Measurements from ENCODE around the gene BICD2.
"Not testable (repeated sequence)": the region's sequence is repeated elsewhere in the genome, so short reads cannot be mapped to it uniquely, and the experiment has no call there.

The BICD2 gene

DNA sequence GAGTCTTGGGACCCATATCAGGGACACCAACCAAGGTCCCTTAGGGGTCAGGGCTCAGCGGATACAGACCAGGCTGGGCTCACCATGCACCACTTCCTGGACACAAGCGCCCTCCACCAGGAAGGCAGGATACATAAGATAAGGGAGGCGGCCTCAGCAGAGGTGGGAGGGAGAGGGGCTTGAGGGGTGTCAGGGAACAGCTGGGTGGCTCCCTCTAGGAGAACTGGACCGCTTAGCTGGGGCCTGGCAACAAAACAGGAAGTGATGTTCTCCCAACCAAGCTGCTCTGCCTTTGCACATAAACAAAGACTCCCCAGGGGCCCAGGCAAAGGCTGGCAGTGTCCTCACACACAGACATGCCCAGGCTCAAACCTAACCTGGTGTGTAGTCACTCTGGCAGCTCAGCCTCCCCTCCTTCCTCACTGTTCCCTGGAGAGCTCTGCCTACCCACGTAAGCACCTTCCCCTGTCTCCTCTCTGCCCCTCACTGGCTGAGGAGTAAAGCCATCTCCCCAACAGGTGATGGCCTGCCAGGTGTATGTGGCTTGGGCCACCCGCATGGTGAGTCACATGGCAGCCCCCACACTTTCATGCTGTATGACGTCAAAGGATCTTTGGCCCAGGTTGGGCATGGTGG is 5.8 kb upstream of the BICD2 start:
- DNase-seq (ENCODE audit: low read depth in 3 of 3) = no peak

GRCh38 chr9:92769990-92770359 is 5.3 kb upstream of the BICD2 start:
- DNase-seq (ENCODE audit: low read depth in 3 of 3) = no peak

- DNase-seq (ENCODE audit: low read depth in 3 of 3) = no peak
These were observed 4.7 kb upstream of the BICD2 start for GRCh38 chr9:92769286-92769685.

- DNase-seq (ENCODE audit: low read depth in 3 of 3) = not testable (repeated sequence)
These were observed 4.2 kb upstream of the BICD2 start for GRCh38 chr9:92768816-92769215.

GRCh38 chr9:92767066-92768054 is 2.7 kb upstream of the BICD2 start:
- DNase-seq (ENCODE audit: low read depth in 3 of 3) = no peak

DNA sequence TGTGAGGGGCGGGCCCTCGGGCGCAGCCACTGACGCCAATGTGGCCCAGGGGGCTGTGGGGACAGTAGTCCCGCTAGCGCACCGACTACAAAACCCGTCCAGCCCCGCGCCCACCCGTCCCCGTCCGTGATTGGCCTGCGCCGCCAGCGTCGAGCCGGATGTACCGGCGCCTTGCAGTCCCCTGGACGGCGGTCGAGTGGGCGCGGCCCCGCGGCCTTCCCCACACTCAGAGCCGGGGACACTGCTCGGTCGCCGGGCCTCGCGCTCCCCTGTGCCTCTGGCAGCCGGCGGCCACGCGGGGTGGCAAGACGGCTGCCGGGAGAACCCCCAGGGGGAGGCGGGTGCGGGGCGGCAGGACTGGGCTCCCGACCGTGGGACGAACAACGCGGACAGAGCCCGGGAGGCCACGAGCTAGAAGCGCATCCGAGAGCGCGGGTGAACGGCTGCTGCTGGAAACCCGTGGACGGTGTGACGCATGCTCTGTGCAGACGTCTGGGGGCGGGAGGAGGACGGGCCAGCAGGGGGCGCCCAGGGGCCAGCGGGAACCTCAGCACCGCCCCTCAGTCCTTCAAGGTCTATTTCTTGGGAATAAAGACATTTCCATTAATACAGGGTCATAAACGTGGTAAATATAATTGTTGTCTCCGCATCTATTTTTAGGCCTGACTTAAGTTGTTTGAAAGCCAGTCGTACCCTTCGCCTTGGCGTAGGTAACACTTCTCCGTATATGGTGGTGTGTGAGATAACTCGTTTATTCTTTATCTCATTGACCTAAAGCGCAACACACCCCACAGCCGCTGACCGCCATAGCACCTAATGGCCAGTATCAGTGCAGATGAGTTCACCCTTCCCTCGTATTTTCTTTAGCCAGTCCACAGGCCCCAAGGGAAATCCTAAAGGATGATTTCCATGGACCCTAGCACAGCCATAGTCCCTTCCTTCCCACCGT is 629 bp upstream of the BICD2 start:
- DNase-seq (ENCODE audit: low read depth in 3 of 3) = peak; percentile 93 to 97 (median 93)

- DNase-seq (ENCODE audit: low read depth in 3 of 3) = no peak
These were observed 782 bp downstream of the BICD2 start for GRCh38 chr9:92763721-92764380.

GRCh38 chr9:92762781-92763708 is 1.6 kb downstream of the BICD2 start:
- DNase-seq (ENCODE audit: low read depth in 3 of 3) = no peak

GRCh38 chr9:92762196-92762595 is 2.4 kb downstream of the BICD2 start:
- DNase-seq (ENCODE audit: low read depth in 3 of 3) = no peak

DNA sequence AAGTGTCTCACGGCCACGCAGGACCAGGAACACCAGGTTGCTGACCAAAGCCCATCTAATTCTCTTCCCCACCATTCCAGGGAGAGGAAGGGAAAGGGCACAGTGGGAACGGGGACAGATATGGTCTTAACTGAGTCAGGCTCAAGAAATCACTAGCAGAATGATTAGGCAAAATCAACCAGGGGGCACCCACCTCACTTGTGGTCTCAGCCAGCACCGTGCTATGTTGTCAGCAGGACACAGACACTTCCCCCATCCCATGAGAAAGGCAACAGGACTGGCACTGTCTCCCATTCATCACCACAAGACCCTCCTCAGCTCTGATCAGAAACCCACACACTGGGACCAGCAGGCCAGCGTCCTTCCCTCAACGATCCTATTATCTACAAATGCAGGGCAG is 2.9 kb downstream of the BICD2 start:
- no peak for DNase-seq (ENCODE audit: low read depth in 3 of 3)

GRCh38 chr9:92760494-92760893 is 4.1 kb downstream of the BICD2 start:
- no peak for DNase-seq (ENCODE audit: low read depth in 3 of 3)

DNA sequence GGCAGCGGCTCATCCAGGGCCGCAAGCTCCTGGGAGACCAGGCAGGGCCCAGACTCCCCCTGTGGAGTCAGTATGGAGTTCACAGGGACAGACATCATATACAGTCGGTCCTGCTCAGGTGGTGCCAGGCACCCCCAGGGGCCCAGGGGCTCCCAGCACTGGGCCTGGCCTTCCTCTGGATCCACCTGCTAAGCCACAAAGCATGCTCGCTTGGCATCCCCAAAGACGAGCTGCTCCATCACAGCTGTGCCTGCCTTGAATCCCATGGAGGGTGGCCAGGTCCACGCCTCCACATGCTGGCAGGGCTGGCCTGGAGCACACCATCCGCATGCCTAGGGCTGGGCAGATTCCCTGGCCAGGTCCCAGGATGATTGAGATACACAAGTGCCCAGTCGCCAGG is 4.6 kb downstream of the BICD2 start:
- DNase-seq (ENCODE audit: low read depth in 3 of 3) = no peak

- no peak for DNase-seq (ENCODE audit: low read depth in 3 of 3)
These were observed 5.2 kb downstream of the BICD2 start for GRCh38 chr9:92759446-92759845.

GRCh38 chr9:92756792-92757191 is 7.8 kb downstream of the BICD2 start:
- no peak for DNase-seq (ENCODE audit: low read depth in 3 of 3)

DNA sequence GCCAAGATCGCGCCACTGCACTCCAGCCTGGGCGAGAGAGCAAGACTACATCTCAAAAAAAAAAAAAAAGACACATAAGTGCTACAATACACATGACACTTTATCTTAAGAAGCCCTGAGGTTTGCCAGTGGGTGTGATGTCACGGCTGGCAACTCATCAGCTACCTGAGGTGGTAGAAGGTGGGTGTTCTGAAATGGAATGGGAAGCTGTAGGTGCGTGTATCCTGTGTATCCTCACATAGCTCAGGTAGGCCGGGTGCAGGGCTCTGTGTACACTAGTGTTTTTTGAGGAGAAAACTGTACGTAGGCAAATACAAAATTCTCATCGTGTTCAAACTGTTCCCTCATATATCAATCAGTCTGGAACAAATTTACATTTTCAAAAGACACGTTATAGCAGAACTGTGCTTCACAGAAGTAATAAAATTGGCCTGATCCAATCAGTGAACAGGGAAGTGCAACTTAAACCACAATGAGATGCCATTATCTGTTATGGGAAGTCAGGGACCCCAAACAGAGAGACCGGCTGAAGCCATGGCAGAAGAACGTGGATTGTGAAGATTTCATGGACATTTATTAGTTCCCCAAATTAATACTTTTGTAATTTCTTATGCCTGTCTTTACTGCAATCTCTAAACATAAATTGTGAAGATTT is 10.4 kb downstream of the BICD2 start:
- DNase-seq (ENCODE audit: low read depth in 3 of 3) = no peak

DNA sequence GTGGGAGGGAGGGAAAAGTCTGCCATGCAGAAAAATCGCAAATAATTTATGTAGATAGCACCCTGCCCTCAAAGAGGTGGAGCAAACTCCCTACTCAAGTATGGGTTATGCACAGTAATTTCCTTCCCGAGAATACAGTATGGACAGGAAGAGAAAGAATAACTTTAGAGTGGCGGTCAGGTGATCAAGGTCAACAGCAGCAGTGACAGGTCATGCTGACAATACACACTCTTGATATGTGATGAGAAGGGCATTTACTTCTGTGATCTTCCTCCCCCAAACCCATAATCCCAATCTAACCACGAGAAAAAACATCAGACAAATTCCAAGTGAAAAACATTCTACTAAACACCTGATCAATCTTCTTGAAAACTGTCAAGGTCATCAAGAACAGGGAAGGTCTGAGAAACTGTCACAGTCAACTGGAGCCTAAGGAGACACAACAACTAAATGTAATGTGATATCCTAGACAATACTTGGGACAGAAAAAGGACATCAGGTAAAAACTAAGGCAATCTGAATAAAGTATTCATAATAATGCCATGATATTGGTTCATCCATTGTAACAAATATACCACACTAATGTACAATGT is 11.7 kb downstream of the BICD2 start:
- DNase-seq (ENCODE audit: low read depth in 3 of 3) = no peak

- DNase-seq (ENCODE audit: low read depth in 3 of 3) = no peak
These were observed 14.7 kb downstream of the BICD2 start for GRCh38 chr9:92749934-92750315.

DNA sequence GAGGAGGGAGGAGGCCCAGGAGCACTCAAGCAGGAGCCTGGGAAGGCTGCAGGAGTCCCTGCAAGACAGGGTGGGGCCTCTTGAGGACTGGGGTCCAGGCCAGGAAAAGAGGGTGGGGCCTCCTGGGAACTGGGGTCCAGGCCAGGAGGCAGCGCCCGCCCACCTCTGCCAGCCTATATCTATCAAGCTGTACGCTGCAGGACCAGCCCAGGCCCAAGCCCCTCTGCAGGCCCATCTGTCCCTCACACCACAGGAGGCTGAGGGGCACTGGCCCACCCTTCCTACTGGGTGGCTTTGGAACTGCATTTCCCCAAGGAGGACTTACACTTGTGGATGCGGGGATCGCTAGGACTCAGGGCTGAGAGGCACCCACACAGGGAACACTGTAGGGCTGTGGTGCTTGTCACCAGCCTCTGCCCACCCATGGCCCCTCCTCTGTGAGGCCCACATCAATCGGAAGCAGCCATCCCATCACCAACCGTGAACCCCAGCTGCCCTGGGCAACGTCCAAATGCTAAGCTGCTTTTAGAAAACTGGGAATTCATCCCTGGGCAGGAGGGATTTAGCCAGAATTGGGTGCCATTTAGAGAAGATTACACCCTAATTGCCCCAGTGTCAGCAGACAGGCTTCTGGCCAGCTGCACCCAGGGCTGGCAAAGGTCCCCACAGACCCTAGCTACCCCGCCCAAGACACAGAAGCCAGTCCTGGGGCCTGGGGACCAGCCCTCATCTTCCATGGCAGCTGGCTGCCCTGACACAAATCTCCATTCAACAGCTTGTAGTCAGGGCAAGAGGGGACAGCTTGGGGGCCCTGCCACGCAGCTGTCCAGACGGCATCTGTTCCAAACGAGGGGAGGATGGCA is 15.3 kb downstream of the BICD2 start:
- DNase-seq (ENCODE audit: low read depth in 3 of 3) = no peak

DNA sequence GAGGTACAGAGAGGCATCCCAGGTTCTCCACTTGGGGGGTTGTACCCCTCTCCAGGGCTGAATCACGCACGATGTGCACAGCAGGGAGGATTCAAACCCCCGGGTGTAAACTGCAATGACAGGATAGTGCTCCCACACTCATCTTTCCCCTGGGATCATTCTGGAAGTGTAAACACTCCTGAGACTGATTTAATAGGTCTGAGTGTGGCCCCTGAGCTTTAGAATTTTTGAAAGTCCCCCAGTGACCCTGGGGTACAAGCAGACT is 16.5 kb downstream of the BICD2 start:
- DNase-seq (ENCODE audit: low read depth in 3 of 3) = no peak
